ENCODE data around the gene WFDC2. TPM values are rescaled to one million over a fixed set of nuclear protein-coding genes. Genes with fewer than 3 reads are reported as not detected.
A peak's percentile ranks its signal among the peaks of the same experiment; 100 is the strongest.

Gene WFDC2
- total RNA-seq, 1 donor from 2014 or later, result 172 TPM

DNA sequence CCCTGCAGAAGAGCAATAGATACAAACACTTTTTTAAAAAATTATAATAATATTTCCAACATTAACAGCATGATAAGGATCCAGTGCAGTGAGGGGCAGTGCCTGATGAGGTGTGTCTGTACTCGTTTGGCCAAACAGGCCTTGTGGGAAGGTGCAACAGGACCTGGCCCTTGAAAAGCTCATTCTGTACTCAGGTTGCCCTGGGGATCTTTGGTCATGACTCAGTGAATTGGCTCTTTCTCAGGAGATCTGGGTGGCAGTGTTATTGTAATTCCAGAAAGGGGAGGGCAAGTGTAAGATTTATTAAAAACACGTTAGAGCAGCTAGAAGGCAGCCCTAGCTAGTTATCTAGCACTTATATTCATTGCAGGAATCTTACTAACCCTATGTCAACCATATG is 48.7 kb downstream of the WFDC2 start:
- DNase-seq, result no peak
- Histone ChIP-seq H3K9me3 (no peaks in the 10 kb centered on the region), H3K4me3 (no peak overlapping the region), H3K27me3 (ENCODE audit: low read depth) (peaks cover 3% of the 10 kb centered on the region), H3K36me3 (no peaks in the 10 kb centered on the region), H3K27ac (no peak overlapping the region), H3K4me1 (no peaks in the 10 kb centered on the region)
- ATAC-seq, result peak; percentile 89 to 90
- intact Hi-C loops (cut with DNase I), result no loop called here
- TF ChIP-seq, protein P1, sequence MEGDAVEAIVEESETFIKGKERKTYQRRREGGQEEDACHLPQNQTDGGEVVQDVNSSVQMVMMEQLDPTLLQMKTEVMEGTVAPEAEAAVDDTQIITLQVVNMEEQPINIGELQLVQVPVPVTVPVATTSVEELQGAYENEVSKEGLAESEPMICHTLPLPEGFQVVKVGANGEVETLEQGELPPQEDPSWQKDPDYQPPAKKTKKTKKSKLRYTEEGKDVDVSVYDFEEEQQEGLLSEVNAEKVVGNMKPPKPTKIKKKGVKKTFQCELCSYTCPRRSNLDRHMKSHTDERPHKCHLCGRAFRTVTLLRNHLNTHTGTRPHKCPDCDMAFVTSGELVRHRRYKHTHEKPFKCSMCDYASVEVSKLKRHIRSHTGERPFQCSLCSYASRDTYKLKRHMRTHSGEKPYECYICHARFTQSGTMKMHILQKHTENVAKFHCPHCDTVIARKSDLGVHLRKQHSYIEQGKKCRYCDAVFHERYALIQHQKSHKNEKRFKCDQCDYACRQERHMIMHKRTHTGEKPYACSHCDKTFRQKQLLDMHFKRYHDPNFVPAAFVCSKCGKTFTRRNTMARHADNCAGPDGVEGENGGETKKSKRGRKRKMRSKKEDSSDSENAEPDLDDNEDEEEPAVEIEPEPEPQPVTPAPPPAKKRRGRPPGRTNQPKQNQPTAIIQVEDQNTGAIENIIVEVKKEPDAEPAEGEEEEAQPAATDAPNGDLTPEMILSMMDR (IDR thresholded peaks at IDR 0.05), result no peak

DNA sequence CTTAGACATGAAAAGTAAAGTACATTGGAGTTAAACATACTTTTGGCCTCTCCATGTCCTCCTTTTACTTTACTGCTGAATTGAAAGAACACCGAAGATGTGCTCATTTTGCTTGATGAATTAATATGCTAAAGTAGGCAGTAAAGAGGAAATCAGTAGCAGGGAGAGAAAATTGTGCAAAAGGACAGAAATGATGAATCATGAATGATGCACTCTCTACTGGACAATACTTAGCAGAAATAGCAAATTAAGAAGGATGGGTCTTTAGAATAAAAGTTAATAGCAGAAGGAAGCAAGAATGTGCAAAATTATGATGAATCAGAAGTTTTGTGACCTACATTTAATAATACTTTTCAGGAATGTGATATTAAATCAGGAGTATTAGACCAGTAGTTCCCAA is 54.3 kb downstream of the WFDC2 start:
- DNase-seq (no peak), ATAC-seq (no peak)
- TF ChIP-seq, protein P1 (IDR thresholded peaks at IDR 0.05), result no peak
- Histone ChIP-seq H3K27me3 (ENCODE audit: low read depth) (peaks cover 3% of the 10 kb centered on the region), H3K4me3 (no peak overlapping the region), H3K36me3 (no peaks in the 10 kb centered on the region), H3K4me1 (no peaks in the 10 kb centered on the region), H3K27ac (no peak overlapping the region), H3K9me3 (no peaks in the 10 kb centered on the region)
- intact Hi-C loops (cut with DNase I), result no loop called here

DNA sequence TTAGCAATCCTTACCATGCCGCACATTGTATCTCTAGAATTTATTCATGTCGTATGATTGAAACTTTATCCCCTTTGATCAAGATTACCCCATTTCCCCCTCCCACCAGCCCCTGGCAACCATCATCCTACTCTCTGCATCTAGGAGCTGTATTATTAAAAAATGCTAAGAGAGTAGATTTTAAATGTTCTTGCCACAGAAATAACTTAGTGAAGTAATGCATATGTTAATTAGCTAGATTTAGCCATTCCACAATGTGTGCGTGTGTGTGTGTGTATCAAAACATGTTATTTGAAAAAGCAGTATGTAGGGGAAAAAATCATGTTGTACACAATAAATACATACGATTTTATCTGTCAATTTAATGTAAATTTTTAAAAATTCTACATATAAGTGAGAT is 57.7 kb downstream of the WFDC2 start:
- TF ChIP-seq, protein P1 (IDR thresholded peaks at IDR 0.05), result no peak
- Histone ChIP-seq H3K4me3 (no peak overlapping the region), H3K27me3 (ENCODE audit: low read depth) (peaks cover 3% of the 10 kb centered on the region), H3K27ac (no peak overlapping the region), H3K36me3 (no peaks in the 10 kb centered on the region), H3K9me3 (no peaks in the 10 kb centered on the region), H3K4me1 (no peaks in the 10 kb centered on the region)
- no peak for ATAC-seq
- intact Hi-C loops (cut with DNase I), result no loop called here
- DNase-seq, result no peak

Small RNA genes lying within 50 kb of the gene (microRNA-seq; reads per million reads assigned to microRNA genes)
- gene MIR6812 (ENCODE audit: borderline number of aligned reads), result not detected

Other genes with a start within 250 kb of the WFDC2 start
- not detected for gene SEMG2, start 248.4 kb upstream of the WFDC2 start, total RNA-seq
- gene SLPI, start 215.2 kb upstream of the WFDC2 start, total RNA-seq, result 1,714 TPM
- not detected for gene RBPJL, start 162.9 kb upstream of the WFDC2 start, total RNA-seq
- not detected for gene MATN4, start 161.5 kb upstream of the WFDC2 start, total RNA-seq
- 259 TPM for gene SDC4, start 121.3 kb upstream of the WFDC2 start, total RNA-seq
- 69.3 TPM for gene SYS1, start 106.6 kb upstream of the WFDC2 start, total RNA-seq
- gene TP53TG5, start 91.4 kb upstream of the WFDC2 start, total RNA-seq, result not detected
- 82.2 TPM for gene DBNDD2, start 61.5 kb upstream of the WFDC2 start, total RNA-seq
- gene PIGT, start 53.6 kb upstream of the WFDC2 start, total RNA-seq, result 78.7 TPM
- gene SPINT3, start 45.9 kb downstream of the WFDC2 start, total RNA-seq, result not detected
- gene WFDC6, start 69.7 kb downstream of the WFDC2 start, total RNA-seq, result not detected
- gene EPPIN, start 77.6 kb downstream of the WFDC2 start, total RNA-seq, result 0.38 TPM
- gene WFDC8, start 109.5 kb downstream of the WFDC2 start, total RNA-seq, result not detected
- gene WFDC10A, start 160.0 kb downstream of the WFDC2 start, total RNA-seq, result not detected
- gene WFDC9, start 161.5 kb downstream of the WFDC2 start, total RNA-seq, result not detected
- gene WFDC11, start 200.5 kb downstream of the WFDC2 start, total RNA-seq, result not detected
- not detected for gene WFDC13, start 232.3 kb downstream of the WFDC2 start, total RNA-seq
- 1.2 TPM for gene WFDC10B, start 235.3 kb downstream of the WFDC2 start, total RNA-seq

Measured in lower lobe of right lung (tissue), 2 donors.